Activated T-cell treated with anti-CD3 and anti-CD28 coated beads for 48 hours (primary cell): Measurements from ENCODE around the gene ADCY9.
"Not testable (repeated sequence)": the region's sequence is repeated elsewhere in the genome, so short reads cannot be mapped to it uniquely, and the experiment has no call there.

Experiments
- DNase-seq: peaks from one replicate; pipeline ENCODE4 v3.0.0-alpha.2; 2020; ENCODE audit warnings: low read depth

Gene ADCY9

GRCh38 chr16:3950343-3951193 lies 165.7 kb downstream of the ADCY9 start:
- DNase-seq = no peak

GRCh38 chr16:3949946-3950342 lies 166.3 kb downstream of the ADCY9 start:
- no peak for DNase-seq

DNA sequence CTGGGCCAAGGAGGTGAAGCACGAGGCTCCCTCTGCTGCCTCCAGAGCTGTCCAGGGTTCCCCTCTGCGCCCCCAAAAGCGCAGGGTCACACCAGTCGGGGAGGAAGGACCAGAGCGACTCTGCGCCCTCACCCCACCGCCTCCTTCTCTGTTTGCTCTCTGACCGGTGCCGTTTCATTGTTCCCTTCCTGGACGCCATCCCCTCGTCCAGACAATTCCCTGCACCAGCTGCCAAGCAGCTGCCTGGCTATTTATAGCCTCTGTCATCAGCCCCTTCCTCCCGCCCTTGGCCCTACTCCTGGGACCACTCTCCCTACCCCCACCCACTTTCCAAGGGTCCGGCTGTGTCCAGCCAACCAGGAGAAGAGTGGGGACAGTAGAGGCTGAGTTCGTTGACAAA lies 167.0 kb downstream of the ADCY9 start:
- no peak for DNase-seq

DNA sequence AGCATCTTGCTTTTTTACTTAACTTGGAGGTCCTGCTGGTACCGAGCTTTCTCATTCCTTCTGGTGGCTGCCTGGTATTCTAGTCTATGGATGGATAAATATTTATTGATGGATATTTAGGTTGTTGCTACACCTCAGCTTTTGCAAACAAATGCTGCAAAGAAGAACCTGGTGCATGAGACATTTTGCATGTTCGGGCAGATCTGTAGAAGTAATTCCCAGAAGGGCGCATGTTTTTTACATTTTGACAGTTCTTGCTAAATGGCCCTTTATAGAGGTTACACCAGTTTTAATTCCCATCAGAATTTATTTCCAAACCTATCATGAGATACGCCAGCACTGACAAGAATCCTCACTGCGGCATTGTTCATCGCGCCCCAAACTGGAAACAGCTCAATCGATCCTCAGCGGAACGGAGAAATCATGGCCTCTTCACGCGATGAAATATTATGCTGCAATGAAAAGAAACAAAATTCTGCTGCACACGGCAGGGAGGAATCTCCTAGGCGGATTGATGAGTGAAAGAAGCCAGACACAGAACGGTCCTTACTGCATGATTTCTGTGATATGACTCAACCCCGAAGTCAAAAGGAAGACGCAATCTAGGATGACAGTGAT lies 167.8 kb downstream of the ADCY9 start:
- DNase-seq = no peak

DNA sequence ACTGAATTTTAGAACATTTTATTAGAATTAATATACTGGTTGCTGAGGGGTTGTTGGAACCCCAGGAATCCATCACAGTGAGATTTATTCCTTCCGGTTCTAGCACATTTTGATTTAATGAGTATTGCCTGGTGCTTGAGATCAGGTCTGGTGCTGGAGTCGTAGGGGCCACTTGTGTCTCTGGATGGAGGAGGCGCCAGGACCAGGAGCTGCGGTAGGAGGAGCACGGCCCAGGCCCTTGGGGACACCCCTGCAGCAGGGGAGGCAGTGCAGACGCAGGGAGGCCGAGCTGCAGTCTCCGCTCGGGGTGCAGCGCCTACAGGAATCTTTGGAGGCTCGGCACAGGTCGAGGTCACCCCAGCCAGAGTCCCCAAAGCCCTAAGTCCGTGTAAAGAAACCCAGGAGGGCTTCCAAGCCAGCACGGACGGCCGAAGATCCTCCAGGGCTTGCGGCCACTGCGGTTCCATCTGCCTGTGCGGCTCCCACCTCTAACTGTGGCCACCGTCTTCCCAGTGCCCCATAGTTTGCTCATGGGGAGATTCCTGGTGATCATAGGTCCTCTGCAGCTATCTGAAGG lies 169.6 kb downstream of the ADCY9 start:
- no peak for DNase-seq

DNA sequence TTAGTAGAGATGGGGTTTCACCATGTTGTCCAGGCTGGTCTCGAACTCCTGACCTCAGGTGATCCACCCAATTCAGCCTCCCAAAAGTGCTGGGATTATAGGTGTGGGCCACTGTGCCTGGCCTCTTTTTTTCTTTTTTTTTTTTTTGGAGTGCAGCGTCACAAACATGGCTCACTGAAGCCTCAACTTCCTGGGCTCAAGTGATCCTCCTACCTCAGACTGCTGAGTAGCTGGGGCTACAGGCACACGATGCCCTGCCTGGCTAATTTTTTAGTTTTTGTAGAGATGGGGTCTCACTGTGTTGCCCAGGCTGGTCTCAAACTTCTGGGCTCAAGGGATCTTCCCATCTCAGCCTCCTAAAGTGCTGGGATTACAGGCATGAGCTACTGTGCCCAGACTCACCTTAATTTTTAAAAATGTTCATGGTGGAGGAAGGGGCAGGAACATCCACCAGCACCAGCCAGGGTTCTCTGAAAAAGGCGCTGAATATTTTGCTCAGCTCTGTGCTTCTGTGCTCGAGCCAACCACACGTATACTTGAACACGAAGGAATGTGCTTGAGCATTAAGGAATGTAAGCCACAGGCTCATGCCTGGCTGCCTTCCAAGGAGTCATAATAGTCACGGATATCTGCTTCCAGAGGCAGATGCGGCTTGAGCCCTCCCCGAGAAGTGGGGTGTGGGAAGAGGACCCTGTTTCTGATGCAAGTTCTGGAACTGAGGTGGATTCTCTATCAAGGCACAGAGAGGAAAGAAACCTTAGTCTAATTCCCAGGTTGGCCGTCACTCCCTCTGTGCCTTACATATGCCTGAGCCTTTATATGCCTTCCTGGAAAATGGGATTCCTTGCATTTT lies 170.3 kb downstream of the ADCY9 start:
- DNase-seq = no peak

DNA sequence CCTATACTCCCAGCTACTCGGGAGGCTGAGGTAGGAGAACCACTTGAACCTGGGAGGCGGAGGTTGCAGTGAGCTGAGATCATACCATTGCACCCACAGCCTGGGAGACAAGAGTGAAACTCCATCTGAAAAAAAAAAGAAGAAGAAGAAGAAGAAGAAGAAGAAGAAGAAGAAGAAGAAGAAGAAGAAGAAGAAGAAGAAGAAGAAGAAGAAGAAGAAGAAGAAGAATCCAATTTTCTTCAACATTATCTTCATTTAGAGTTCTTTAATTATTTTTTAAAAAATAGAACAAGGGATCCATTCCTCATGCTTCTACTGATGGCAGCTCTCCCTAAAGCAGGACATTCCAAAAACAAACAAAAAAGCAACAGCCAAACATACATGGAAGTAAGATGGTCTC lies 171.8 kb downstream of the ADCY9 start:
- DNase-seq = not testable (repeated sequence)

GRCh38 chr16:3942146-3942545 lies 174.1 kb downstream of the ADCY9 start:
- not testable (repeated sequence) for DNase-seq

DNA sequence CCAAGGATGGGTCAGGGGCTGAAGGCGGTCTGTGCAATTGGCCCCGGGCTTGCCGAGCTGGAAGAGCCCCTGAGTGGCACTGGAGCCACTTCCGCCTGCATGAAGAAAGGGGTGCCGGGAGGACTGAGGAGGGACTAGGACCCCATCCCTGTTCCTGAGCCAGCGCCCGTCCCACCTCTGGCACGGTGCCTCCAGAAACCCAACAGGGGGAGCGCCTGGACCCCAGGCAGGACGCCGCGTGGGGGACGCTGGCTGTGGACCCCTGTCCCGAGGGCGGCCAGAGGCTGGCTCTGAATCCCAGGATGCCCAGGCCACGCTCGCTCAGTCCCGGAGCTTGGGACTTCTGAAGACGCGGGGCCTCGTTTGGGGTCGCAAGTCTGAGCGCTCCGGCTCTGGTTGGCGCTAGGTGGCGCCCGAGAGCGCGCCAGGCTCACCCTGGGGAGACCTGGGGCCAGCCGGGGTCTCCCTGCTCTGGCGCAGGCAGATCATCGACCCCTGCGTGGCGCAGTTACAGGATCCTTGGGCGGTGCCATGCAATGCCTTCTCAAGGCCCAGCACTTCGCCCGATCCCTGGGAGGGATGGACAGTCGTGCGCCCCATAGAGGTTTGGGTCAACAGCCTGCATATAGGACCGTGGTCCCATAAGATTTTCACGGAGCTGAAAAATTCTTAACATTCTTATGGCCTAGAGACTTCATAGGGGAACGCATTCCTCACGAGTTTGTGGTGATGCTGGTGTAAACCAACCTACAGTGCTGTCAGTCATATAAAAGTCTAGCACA lies 177.2 kb downstream of the ADCY9 start:
- DNase-seq = peak; percentile 72

GRCh38 chr16:3938471-3938842 lies 177.8 kb downstream of the ADCY9 start:
- DNase-seq = no peak

DNA sequence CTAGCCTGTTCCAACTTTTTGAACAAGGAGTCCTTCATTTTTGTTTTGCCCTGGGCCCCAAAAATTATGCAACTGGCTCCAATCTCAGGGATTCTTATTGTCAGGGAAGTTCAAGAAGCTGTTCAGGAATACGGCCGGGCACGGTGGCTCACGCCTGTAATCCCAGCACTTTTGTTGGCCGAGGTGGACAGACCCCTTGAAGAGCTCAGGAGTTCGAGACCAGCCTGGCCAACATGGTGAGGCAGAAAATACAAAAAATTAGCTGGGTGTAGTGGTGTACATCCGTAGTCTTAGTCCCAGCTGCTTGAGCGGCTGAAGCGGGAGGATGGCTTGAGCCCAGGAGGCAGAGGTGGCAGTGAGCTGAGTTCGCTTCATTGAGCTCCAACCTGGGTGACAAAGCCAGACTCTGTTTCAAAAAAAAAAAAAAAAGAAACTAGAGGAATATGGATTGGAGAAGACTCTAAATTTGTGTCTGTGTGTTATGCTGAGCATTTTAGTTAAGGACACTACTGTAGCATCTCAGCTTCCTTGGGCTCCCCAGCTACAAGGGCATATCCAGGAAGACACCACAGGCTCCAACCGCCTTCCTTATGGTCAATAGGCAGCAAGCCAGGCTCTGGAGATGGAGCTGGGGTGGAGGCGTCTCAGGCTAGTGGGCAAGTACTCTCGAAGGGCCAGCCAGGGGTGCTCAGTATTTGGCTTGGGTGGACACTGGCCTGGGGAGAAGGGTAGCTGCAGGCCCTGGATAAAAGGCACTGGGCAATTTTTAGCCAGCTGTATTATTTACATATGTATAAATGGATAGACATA lies 179.0 kb downstream of the ADCY9 start:
- no peak for DNase-seq

DNA sequence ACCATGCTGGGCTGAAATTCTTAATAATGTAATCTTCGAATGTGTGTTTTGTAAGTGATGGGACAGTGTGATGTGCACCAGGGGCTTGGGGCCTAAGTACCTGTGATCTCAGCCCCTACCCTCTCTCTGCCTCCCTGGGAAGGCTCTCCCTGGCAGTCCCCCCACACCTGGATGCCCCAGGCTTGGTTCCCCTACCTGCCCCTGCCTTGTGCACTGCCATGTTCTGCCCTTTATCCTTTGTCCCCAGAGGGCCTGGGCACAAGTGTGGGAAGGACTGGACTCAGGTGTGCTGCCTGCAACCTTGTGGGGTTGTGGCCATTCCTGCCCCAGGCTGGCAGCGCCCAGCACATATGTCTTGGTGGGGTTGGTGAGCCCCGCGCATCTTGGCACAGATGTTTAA lies 180.3 kb downstream of the ADCY9 start:
- DNase-seq = no peak

GRCh38 chr16:3934491-3935181 lies 181.6 kb downstream of the ADCY9 start:
- DNase-seq = no peak

- not testable (repeated sequence) for DNase-seq
Measured at GRCh38 chr16:3927147-3927546, 189.1 kb downstream of the ADCY9 start.

DNA sequence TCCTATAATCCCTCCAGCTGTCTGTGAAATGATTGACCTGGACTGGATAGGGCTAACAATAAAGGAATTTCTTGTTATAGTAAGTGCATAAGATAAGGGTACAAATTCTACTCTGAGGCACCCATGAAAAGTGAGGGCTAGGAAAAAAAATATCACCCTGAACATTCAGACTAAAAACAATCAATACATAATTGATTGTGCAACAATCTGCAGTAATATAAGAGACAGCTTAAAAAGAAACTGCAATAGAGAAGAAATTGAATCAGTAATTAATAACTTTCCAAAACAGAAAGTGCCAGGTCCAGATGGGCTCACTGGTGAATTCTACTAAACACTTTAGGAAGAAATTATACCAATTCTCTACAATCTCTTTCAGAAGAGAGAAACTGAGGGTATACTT lies 191.5 kb downstream of the ADCY9 start:
- no peak for DNase-seq

DNA sequence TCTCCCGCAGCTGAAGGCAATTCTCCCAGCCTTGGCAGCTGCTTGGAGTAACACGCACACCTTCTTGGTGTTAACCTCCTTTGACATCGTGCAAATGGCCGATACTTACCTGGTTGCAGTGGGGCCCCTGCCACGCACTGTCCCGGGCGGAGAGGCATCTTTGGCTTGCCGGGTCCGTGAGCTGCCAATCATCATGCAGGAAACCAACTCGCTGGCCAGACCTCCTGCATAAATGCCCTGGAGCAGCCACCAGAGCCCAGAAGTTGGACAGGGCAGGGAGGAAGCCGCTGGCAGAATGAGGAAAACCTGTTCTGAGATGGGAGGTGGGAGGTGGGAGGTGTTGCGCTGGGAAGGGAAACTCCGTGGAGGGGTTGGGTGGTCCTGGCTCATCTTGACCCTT lies 194.0 kb downstream of the ADCY9 start:
- no peak for DNase-seq

GRCh38 chr16:3920206-3920605 lies 196.0 kb downstream of the ADCY9 start:
- no peak for DNase-seq

DNA sequence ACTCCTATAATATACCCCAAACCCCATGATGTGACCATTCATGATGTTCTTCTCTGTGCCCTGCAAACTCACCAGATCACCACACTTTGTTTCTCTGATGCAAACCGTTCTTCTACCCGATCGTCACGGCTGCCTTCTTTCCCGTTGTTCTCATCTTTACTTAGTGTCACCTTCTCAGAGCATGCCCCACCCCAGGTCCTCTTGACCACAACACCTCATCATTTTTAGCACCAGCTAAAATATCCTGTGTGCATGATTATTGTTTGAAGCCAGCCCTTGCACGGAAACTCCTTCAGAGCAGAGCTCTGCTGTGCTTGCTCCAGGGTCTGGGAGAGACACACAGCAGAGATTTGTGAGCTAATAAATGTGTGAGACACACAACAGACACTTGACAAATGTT lies 196.8 kb downstream of the ADCY9 start:
- no peak for DNase-seq

GRCh38 chr16:3915426-3916260 lies 200.6 kb downstream of the ADCY9 start:
- DNase-seq = no peak
